GM12865 (cell line): ENCODE measurements around the gene DNASE2.
A peak's percentile ranks its signal among the peaks of the same experiment; 100 is the strongest.
"Not testable (repeated sequence)": the region's sequence is repeated elsewhere in the genome, so short reads cannot be mapped to it uniquely, and the experiment has no call there.

Source experiments
- DNase-seq: peaks from one replicate; pipeline ENCODE4 v3.0.0; 2010; ENCODE audit warnings: low read depth
- H3K4me3 ChIP-seq: 2 replicates; pipeline ENCODE4 v1.5.1; 2011; ENCODE audit warnings: mild to moderate bottlenecking, low read depth, low read length, control low read depth
- TF ChIP-seq, protein P1 (sequence below): IDR thresholded peaks from 2 replicates; pipeline ENCODE4 v1.5.1; 2011; ENCODE audit warnings: low read length, control low read depth, low read depth, inconsistent platforms; ENCODE audit not compliant: insufficient read depth; ENCODE audit errors: missing control alignments

DNASE2 gene

GRCh38 chr19:12881172-12881808, at the start of gene DNASE2:
DNASE2 (minus strand) TSS chr19:12881449; CDS start chr19:12881375, 74 bp downstream.
- TF ChIP-seq, protein P1, sequence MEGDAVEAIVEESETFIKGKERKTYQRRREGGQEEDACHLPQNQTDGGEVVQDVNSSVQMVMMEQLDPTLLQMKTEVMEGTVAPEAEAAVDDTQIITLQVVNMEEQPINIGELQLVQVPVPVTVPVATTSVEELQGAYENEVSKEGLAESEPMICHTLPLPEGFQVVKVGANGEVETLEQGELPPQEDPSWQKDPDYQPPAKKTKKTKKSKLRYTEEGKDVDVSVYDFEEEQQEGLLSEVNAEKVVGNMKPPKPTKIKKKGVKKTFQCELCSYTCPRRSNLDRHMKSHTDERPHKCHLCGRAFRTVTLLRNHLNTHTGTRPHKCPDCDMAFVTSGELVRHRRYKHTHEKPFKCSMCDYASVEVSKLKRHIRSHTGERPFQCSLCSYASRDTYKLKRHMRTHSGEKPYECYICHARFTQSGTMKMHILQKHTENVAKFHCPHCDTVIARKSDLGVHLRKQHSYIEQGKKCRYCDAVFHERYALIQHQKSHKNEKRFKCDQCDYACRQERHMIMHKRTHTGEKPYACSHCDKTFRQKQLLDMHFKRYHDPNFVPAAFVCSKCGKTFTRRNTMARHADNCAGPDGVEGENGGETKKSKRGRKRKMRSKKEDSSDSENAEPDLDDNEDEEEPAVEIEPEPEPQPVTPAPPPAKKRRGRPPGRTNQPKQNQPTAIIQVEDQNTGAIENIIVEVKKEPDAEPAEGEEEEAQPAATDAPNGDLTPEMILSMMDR: no peak

DNA sequence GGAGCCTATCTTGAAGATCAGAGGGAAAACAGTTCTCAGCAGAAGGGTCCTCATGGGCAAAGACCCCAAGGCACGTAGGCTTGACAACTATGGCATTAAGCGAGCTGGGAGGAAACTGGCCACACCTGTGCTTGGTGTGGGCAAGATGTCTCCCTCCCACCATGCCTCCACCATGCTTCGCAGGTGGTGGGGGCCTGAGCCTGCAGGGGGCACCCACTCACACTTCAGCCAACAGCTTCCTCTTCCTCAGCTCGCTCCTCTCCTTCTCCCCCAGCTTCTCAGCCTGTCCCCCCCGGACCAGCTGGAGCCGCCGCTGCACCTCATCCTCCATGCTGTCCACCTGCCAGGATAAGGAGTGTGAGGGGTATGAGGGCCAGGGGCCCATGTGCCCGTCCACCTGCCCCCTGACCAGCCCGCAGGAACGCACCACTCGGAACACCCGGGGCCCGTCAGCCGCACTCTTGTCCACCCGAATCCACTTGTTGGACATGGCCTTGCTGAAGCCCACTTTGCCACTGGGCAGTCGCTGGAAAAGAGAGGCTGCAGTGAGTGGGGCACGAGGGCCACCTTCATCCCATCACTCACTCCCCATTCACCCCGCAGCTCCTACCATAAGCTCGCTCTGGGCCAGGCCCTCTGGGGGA, 48.9 kb upstream of the DNASE2 start:
- DNase-seq: no peak
- TF ChIP-seq, protein P1: no peak
- no peak overlapping the region for H3K4me3 ChIP-seq

More at GRCh38 chr19:12881172-12881808, at the start of gene DNASE2:
- peak; percentile 98 for DNase-seq
- H3K4me3 ChIP-seq: peak within 1 kb of the TSS; percentile 82

DNA sequence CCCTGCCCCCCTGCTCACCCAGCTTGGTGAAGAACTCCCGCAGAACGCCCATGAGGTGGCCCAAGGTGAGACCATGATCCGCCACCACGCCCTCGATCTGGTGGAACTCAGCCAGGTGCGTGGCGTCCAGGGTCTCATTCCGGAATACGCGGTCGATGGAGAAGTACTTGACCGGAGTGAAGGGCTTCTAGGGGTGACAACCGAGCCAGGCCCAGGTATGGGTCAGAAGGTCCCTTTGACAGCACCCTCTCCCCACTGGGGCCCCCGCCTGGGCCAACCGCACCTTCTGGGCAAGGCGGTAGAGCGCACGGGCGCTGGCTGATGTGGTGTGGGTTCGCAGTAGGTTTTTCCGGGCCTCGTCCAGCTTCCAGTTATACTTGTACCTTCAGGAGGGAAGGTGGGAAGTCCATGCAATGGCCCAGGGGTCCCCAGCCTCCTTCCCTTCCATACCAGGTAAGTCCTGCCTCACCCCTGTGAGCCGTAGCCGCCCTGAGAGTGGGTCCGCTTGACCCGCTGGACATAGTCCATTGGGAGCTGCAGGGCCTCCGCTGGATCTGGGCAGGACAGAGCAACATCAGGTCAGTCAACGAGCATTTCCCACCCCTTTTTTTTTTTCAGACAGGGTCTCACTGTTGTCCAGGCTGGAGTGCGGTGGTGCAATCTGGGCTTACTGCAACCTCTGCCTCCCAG, 43.5 kb upstream of the DNASE2 start:
- TF ChIP-seq, protein P1: no peak
- H3K4me3 ChIP-seq: no peak overlapping the region

GRCh38 chr19:12922959-12923358, 41.7 kb upstream of the DNASE2 start:
- DNase-seq: no peak
- TF ChIP-seq, protein P1: no peak
- H3K4me3 ChIP-seq: no peak overlapping the region

More for the DNA sequence above, 43.5 kb upstream of the DNASE2 start:
- DNase-seq: no peak

GRCh38 chr19:12921047-12921446, 39.8 kb upstream of the DNASE2 start:
- no peak for DNase-seq
- no peak overlapping the region for H3K4me3 ChIP-seq
- TF ChIP-seq, protein P1: no peak

GRCh38 chr19:12918253-12918652, 37.0 kb upstream of the DNASE2 start:
- TF ChIP-seq, protein P1: no peak
- DNase-seq: no peak
- H3K4me3 ChIP-seq: no peak overlapping the region

DNA sequence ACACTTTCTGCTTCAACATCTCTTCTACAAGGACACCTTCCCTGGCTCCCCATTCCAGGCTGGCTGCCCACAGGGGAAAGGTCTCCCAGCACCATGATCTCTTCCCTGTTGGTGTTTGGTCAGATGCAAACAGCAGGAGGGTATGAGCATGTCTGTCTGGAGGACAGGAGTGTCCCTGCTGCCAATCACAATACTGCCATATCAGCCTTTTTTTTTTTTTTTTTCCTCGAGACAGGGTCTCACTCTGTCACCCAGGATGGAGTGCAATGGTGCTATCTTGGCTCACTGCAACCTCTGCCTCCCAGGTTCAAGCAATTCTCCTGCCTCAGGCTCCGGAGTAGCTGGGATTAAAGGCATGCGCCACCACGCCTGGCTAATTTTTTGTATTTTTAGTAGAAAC, 34.6 kb upstream of the DNASE2 start:
- DNase-seq, H3K4me3 ChIP-seq: not testable (repeated sequence)
